ENCODE data around the gene TLK1.

- TF ChIP-seq CTCF (IDR thresholded peaks at IDR 0.05) = no peak
- TF ChIP-seq POLR2A (IDR thresholded peaks at IDR 0.05) = no peak
Observed at GRCh38 chr2:170943041-170943440, 217.7 kb downstream of the TLK1 start.

Data from right lobe of liver (tissue), 4 donors.